Middle frontal gyrus (tissue), 1 donor: ENCODE results near the gene FGF22.
"Not testable (repeated sequence)": the region's sequence is repeated elsewhere in the genome, so short reads cannot be mapped to it uniquely, and the experiment has no call there.

Experiments used
- DNase-seq: peaks from one replicate; pipeline ENCODE4 v3.0.0-alpha.2; 2015; ENCODE audit warnings: low spot score; ENCODE audit errors: extremely low spot score

Gene FGF22

GRCh38 chr19:658059-658839 is 18.6 kb downstream of the FGF22 start:
- no peak for DNase-seq

GRCh38 chr19:658916-659839 is 19.5 kb downstream of the FGF22 start:
- no peak for DNase-seq

GRCh38 chr19:660793-661426 is 21.2 kb downstream of the FGF22 start:
- no peak for DNase-seq

GRCh38 chr19:661427-662196 is 21.9 kb downstream of the FGF22 start:
- DNase-seq = no peak

GRCh38 chr19:662207-662961 is 22.7 kb downstream of the FGF22 start:
- DNase-seq = no peak

- peak; percentile 73 for DNase-seq
Measured at GRCh38 chr19:662962-663681, 23.4 kb downstream of the FGF22 start, which contains the start of gene RNF126. TSS of gene RNF126 (minus strand) at chr19:663214. CDS start at chr19:663121, 93 bp downstream.

- DNase-seq = no peak
Measured at GRCh38 chr19:663682-664117, 24.0 kb downstream of the FGF22 start.

GRCh38 chr19:664913-665443 is 25.3 kb downstream of the FGF22 start:
- peak; percentile 63 for DNase-seq

GRCh38 chr19:666985-667573 is 27.4 kb downstream of the FGF22 start:
- not testable (repeated sequence) for DNase-seq

- DNase-seq = not testable (repeated sequence)
Measured at GRCh38 chr19:668675-669434, 29.2 kb downstream of the FGF22 start.

GRCh38 chr19:670609-671075 is 31.0 kb downstream of the FGF22 start:
- no peak for DNase-seq

GRCh38 chr19:674282-675151 is 34.8 kb downstream of the FGF22 start:
- no peak for DNase-seq

- no peak for DNase-seq
Measured at GRCh38 chr19:676007-676338, 36.3 kb downstream of the FGF22 start.

- DNase-seq = no peak
Measured at GRCh38 chr19:676339-677105, 36.8 kb downstream of the FGF22 start, which contains the start of gene FSTL3. TSS of gene FSTL3 (plus strand) at chr19:676392. CDS start at chr19:676424, 32 bp downstream.

GRCh38 chr19:677201-677600 is 37.5 kb downstream of the FGF22 start:
- no peak for DNase-seq
